H9 (cell line): Measurements from ENCODE around the gene FBXO21. TPM values are rescaled to one million over a fixed set of nuclear protein-coding genes. Genes with fewer than 3 reads are reported as not detected.

Experiments
- DNase-seq: peaks from one replicate; pipeline ENCODE4 v3.0.0-alpha.2; 2017
- H2AFZ ChIP-seq: one replicate; pipeline ENCODE4 v1.6.1; 2013; ENCODE audit warnings: mild to moderate bottlenecking, low read length, control low read depth, moderate library complexity
- H2AK5ac ChIP-seq: 2 replicates; pipeline ENCODE4 v1.6.1; 2013; ENCODE audit warnings: low read length, control low read depth, mixed read lengths; ENCODE audit not compliant: insufficient read length
- H2BK120ac ChIP-seq: one replicate; pipeline ENCODE4 v1.6.1; 2013; ENCODE audit warnings: low read depth, mild to moderate bottlenecking, low read length, control low read depth, inconsistent platforms; ENCODE audit not compliant: poor library complexity, severe bottlenecking
- H2BK12ac ChIP-seq: 2 replicates; pipeline ENCODE4 v1.6.1; 2013; ENCODE audit warnings: low read length, control low read depth, mixed read lengths, low read depth; ENCODE audit not compliant: insufficient read length
- H2BK15ac ChIP-seq: 2 replicates; pipeline ENCODE4 v1.6.1; 2013; ENCODE audit warnings: low read depth, low read length, control low read depth
- H2BK20ac ChIP-seq: one replicate; pipeline ENCODE4 v1.6.1; 2013; ENCODE audit warnings: low read depth, mild to moderate bottlenecking, low read length, control low read depth, inconsistent platforms; ENCODE audit not compliant: poor library complexity, severe bottlenecking
- H2BK5ac ChIP-seq: 2 replicates; pipeline ENCODE4 v1.6.1; 2013; ENCODE audit warnings: low read length, control low read depth, mixed read lengths; ENCODE audit not compliant: insufficient read length
- H3K14ac ChIP-seq: 2 replicates; pipeline ENCODE4 v1.6.1; 2013; ENCODE audit warnings: low read length, control low read depth; ENCODE audit not compliant: insufficient read depth
- H3K18ac ChIP-seq: 2 replicates; pipeline ENCODE4 v1.6.1; 2013; ENCODE audit warnings: low read depth, mild to moderate bottlenecking, mixed read lengths, low read length, control low read depth; ENCODE audit not compliant: insufficient read length
- H3K23ac ChIP-seq: 2 replicates; pipeline ENCODE4 v1.6.1; 2013; ENCODE audit warnings: low read length, control low read depth, mixed read lengths, low read depth; ENCODE audit not compliant: insufficient read length
- H3K23me2 ChIP-seq: 2 replicates; pipeline ENCODE4 v1.6.1; 2013; ENCODE audit warnings: low read depth, mild to moderate bottlenecking, mixed read lengths, low read length, control low read depth; ENCODE audit not compliant: insufficient read length, poor library complexity, severe bottlenecking
- H3K27ac ChIP-seq: 2 replicates; pipeline ENCODE4 v1.5.1; 2013; ENCODE audit warnings: low read length, control low read depth, mixed read lengths, low read depth; ENCODE audit not compliant: insufficient read length
- H3K27me3 ChIP-seq: 2 replicates; pipeline ENCODE4 v1.6.1; 2013; ENCODE audit warnings: low read length, control low read depth, inconsistent platforms; ENCODE audit not compliant: insufficient read depth
- H3K4ac ChIP-seq: 2 replicates; pipeline ENCODE4 v1.6.1; 2013; ENCODE audit warnings: low read depth, mild to moderate bottlenecking, control low read depth, inconsistent platforms, low read length, moderate library complexity
- H3K4me1 ChIP-seq: 2 replicates; pipeline ENCODE4 v1.6.1; 2013; ENCODE audit warnings: low read length, control low read depth, inconsistent platforms; ENCODE audit not compliant: insufficient read depth
- H3K4me2 ChIP-seq: 2 replicates; pipeline ENCODE4 v1.6.1; 2013; ENCODE audit warnings: low read length, control low read depth, mixed read lengths; ENCODE audit not compliant: insufficient read length, insufficient read depth
- H3K56ac ChIP-seq: 2 replicates; pipeline ENCODE4 v1.6.1; 2013; ENCODE audit warnings: low read depth, mild to moderate bottlenecking, mixed read lengths, low read length, control low read depth; ENCODE audit not compliant: insufficient read length
- H3K79me1 ChIP-seq: 2 replicates; pipeline ENCODE4 v1.6.1; 2013; ENCODE audit warnings: low read depth, mild to moderate bottlenecking, moderate library complexity, low read length, control low read depth, inconsistent platforms; ENCODE audit not compliant: insufficient read depth, poor library complexity, severe bottlenecking
- H3K79me2 ChIP-seq: 2 replicates; pipeline ENCODE4 v1.6.1; 2013; ENCODE audit warnings: low read length, control low read depth, inconsistent platforms; ENCODE audit not compliant: insufficient read depth
- H3K9ac ChIP-seq: 2 replicates; pipeline ENCODE4 v1.6.1; 2013; ENCODE audit warnings: low read length, control low read depth, mixed read lengths; ENCODE audit not compliant: insufficient read length; ENCODE audit errors: extremely low read depth
- H3K9me3 ChIP-seq: one replicate; pipeline ENCODE4 v1.6.1; 2013; ENCODE audit warnings: low read depth, low read length, inconsistent platforms; ENCODE audit not compliant: control insufficient read depth
- H3T11ph ChIP-seq: one replicate; pipeline ENCODE4 v1.6.1; 2013; ENCODE audit warnings: mild to moderate bottlenecking, low read length, control low read depth, inconsistent platforms
- H4K20me1 ChIP-seq: one replicate; pipeline ENCODE4 v1.6.1; 2013; ENCODE audit not compliant: control insufficient read depth, insufficient read length, insufficient read depth
- H4K5ac ChIP-seq: 2 replicates; pipeline ENCODE4 v1.6.1; 2013; ENCODE audit warnings: low read depth, mild to moderate bottlenecking, mixed read lengths, low read length, control low read depth; ENCODE audit not compliant: insufficient read length
- H4K8ac ChIP-seq: replicated peaks from 2 replicates; pipeline ENCODE4 v1.6.1; 2013; ENCODE audit warnings: low read length, control low read depth, mixed read lengths, low read depth; ENCODE audit not compliant: insufficient read length
- H4K91ac ChIP-seq: 2 replicates; pipeline ENCODE4 v1.6.1; 2013; ENCODE audit warnings: low read depth, mild to moderate bottlenecking, moderate library complexity, mixed read lengths, low read length, control low read depth; ENCODE audit not compliant: insufficient read length
- H3K27ac Mint-ChIP-seq, 3 experiments: 2 replicates in 2 of 3; 3 replicates in 1 of 3; pipeline ENCODE4 v1.8.0; 2020 to 2021; ENCODE audit warnings: mixed read lengths in 3 of 3, mild to moderate bottlenecking in 1 of 3, moderate library complexity in 1 of 3
- H3K27me3 Mint-ChIP-seq: 2 replicates; pipeline ENCODE4 v1.8.0; 2021; ENCODE audit warnings: low read depth, mild to moderate bottlenecking, moderate library complexity, mixed read lengths
- H3K36me3 Mint-ChIP-seq, 3 experiments: 2 replicates in 2 of 3; 3 replicates in 1 of 3; pipeline ENCODE4 v1.8.0; 2020 to 2021; ENCODE audit warnings: low read depth in 3 of 3, mixed read lengths in 3 of 3; ENCODE audit not compliant: insufficient read depth in 1 of 3
- H3K4me1 Mint-ChIP-seq, 2 experiments: 2 replicates each; pipeline ENCODE4 v1.8.0; 2020; ENCODE audit warnings: mixed read lengths in 2 of 2
- H3K4me3 Mint-ChIP-seq, 2 experiments: 2 replicates in 1 of 2; 3 replicates in 1 of 2; pipeline ENCODE4 v1.8.0; 2020 to 2021; ENCODE audit warnings: mild to moderate bottlenecking in 2 of 2, mixed read lengths in 2 of 2, moderate library complexity in 1 of 2
- H3K9me3 Mint-ChIP-seq, 2 experiments: 2 replicates in 1 of 2; 3 replicates in 1 of 2; pipeline ENCODE4 v1.8.0; 2020; ENCODE audit warnings: mild to moderate bottlenecking in 2 of 2, mixed read lengths in 2 of 2, moderate library complexity in 1 of 2
- CTCF ChIP-seq: fragments of 200-600 bp; sonication (generic); conservative IDR thresholded peaks from 3 replicates; pipeline ENCODE4 v1.8.0; 2021; ENCODE audit warnings: antibody characterized with exemption, mild to moderate bottlenecking
- WGBS: extraction: QIAGEN DNeasy Blood & Tissue Kit; methylation state at CpG from one replicate; pipeline ENCODE4 v1.1.7; 2013; ENCODE audit warnings: missing lambda C conversion rate, low lambda C conversion rate, mixed read lengths; ENCODE audit not compliant: insufficient read length; ENCODE audit errors: extremely low coverage; 5-methylcytosine and 5-hydroxymethylcytosine counted together
- total RNA-seq: library from RNA; stranded (reverse); gene quantifications from 2 replicates; pipeline ENCODE4 v1.2.1, GENCODE V29; 2021

Gene FBXO21
- total RNA-seq, 1 experiment from 2014 or later = 58.6 TPM

DNA sequence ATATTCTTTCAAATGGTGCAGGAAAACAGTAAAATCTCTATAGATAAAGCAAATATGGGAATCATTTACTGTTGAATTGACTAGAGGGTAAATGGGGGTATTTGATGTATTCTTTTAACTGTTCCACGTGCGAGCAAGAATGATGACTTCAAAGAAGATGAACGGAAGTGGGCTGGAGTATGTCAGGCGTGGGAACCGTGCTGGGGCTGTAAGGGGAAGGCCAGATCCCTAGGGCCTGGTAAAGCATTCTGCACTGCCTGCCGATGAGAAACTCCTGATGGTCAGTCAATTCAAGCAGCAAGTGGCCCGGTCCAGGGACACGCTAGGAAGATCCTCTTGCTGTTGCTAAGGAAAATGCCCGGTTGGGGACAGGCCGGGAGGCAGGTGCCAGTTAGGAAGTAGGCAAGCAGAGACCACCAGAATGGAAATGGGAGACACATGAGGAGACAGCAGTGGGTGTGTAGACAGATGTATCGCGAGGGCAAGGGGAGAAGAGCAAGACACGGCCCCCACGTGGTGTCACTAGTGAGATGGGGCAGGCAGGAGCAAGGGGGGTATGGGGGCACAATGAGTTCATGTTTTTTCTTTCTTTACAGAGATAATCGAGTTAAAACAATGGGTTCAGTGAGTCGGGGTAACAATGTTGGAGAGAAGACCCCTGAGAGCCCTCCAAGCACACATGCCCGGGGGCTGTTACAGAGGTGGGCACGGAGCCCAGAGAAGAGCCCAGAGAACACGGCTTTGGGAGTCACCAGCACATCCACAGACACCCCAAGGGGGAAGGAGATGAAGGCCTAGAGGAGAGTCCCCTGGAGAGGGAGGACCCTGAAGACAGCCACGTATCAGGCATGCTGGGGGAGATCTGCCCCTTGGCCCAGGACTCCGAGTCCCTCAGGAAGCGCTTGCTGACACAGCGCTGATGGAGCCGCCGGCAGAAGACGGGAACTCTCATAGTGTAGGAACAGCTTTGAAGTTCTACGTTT is 37.2 kb downstream of the FBXO21 start:
- no peak overlapping the region for H3K9ac ChIP-seq
- no peaks in the 10 kb centered on the region for H3K27me3 ChIP-seq
- peak overlapping the region in 1 of 3 experiments; percentile 19; a peak in 1 of 7 replicates for H3K27ac Mint-ChIP-seq
- H3K9me3 ChIP-seq = no peaks in the 10 kb centered on the region
- no peak overlapping the region for H3K4ac ChIP-seq
- H3K4me1 ChIP-seq = no peaks in the 10 kb centered on the region; the same call in 1 of the 2 replicates
- no peak overlapping the region for H3K4me2 ChIP-seq
- TF ChIP-seq CTCF = no peak
- no peak overlapping the region for H2BK120ac ChIP-seq
- no peak for DNase-seq
- peaks cover 37 to 84% (median 71%) of the 10 kb centered on the region in 3 experiments for H3K36me3 Mint-ChIP-seq
- H4K20me1 ChIP-seq = no peaks in the 10 kb centered on the region
- no peak overlapping the region for H4K5ac ChIP-seq
- no peak overlapping the region for H2BK20ac ChIP-seq
- no peaks in the 10 kb centered on the region for H3K79me2 ChIP-seq
- H3K56ac ChIP-seq = no peak overlapping the region
- peaks cover 26 to 27% of the 10 kb centered on the region in 2 experiments for H3K4me1 Mint-ChIP-seq
- H4K91ac ChIP-seq = no peak overlapping the region
- no peak overlapping the region for H4K8ac ChIP-seq
- H2AFZ ChIP-seq = no peak overlapping the region
- H3K23me2 ChIP-seq = no peaks in the 10 kb centered on the region
- H3K27ac ChIP-seq = no peak overlapping the region
- no peaks in the 10 kb centered on the region for H3K27me3 Mint-ChIP-seq
- H2BK12ac ChIP-seq = no peak overlapping the region
- no peak overlapping the region for H3T11ph ChIP-seq
- H3K79me1 ChIP-seq = no peaks in the 10 kb centered on the region
- no peak overlapping the region for H2AK5ac ChIP-seq
- no CpG with 5 or more reads among the region's 27 CpGs for WGBS
- H3K9me3 Mint-ChIP-seq = no peaks in the 10 kb centered on the region; a peak in 1 of 5 replicates
- no peak overlapping the region for H2BK15ac ChIP-seq
- H3K14ac ChIP-seq = no peak overlapping the region
- H3K4me3 Mint-ChIP-seq = no peak overlapping the region
- no peak overlapping the region for H2BK5ac ChIP-seq
- H3K23ac ChIP-seq = no peak overlapping the region
- H3K18ac ChIP-seq = no peak overlapping the region
